ENCODE results near the gene GATA1.
A peak's percentile ranks its signal among the peaks of the same experiment; 100 is the strongest.

GATA1 gene

GRCh38 chrX:48790477-48790876 is 4.1 kb downstream of the GATA1 start:
- TF ChIP-seq CTCF (conservative IDR thresholded peaks at IDR 0.05; ENCODE audit: low read depth, low read length) = no peak
- H3K4me3 ChIP-seq (ENCODE audit: low read length) = no peak overlapping the region
- DNase-seq (ENCODE audit: low read depth) = no peak

GRCh38 chrX:48791063-48791820 is 4.9 kb downstream of the GATA1 start:
- no peak for TF ChIP-seq CTCF (conservative IDR thresholded peaks at IDR 0.05; ENCODE audit: low read depth, low read length)
- H3K4me3 ChIP-seq (ENCODE audit: low read length) = no peak overlapping the region
- no peak for DNase-seq (ENCODE audit: low read depth)

GRCh38 chrX:48792219-48792618 is 5.8 kb downstream of the GATA1 start:
- DNase-seq (ENCODE audit: low read depth) = no peak
- TF ChIP-seq CTCF (conservative IDR thresholded peaks at IDR 0.05; ENCODE audit: low read depth, low read length) = no peak
- H3K4me3 ChIP-seq (ENCODE audit: low read length) = no peak overlapping the region

GRCh38 chrX:48793935-48794334 is 7.5 kb downstream of the GATA1 start:
- no peak overlapping the region for H3K4me3 ChIP-seq (ENCODE audit: low read length)
- DNase-seq (ENCODE audit: low read depth) = no peak
- TF ChIP-seq CTCF (conservative IDR thresholded peaks at IDR 0.05; ENCODE audit: low read depth, low read length) = no peak

- H3K4me3 ChIP-seq (ENCODE audit: low read length) = no peak overlapping the region
- TF ChIP-seq CTCF (conservative IDR thresholded peaks at IDR 0.05; ENCODE audit: low read depth, low read length) = no peak
- DNase-seq (ENCODE audit: low read depth) = no peak
Measured at GRCh38 chrX:48794340-48794910, 8.0 kb downstream of the GATA1 start.

- no peak for TF ChIP-seq CTCF (conservative IDR thresholded peaks at IDR 0.05; ENCODE audit: low read depth, low read length)
- no peak overlapping the region for H3K4me3 ChIP-seq (ENCODE audit: low read length)
- peak; percentile 48 for DNase-seq (ENCODE audit: low read depth)
Measured at GRCh38 chrX:48794911-48795515, 8.6 kb downstream of the GATA1 start.

GRCh38 chrX:48798318-48798717 is 11.9 kb downstream of the GATA1 start:
- no peak for TF ChIP-seq CTCF (conservative IDR thresholded peaks at IDR 0.05; ENCODE audit: low read depth, low read length)

More at GRCh38 chrX:48798318-48798717, 11.9 kb downstream of the GATA1 start:
- no peak for DNase-seq (ENCODE audit: low read depth)
- no peak overlapping the region for H3K4me3 ChIP-seq (ENCODE audit: low read length)
